HEK293 (cell line): Measurements from ENCODE around the gene SLC22A31.

Experiments
- CTCF ChIP-seq: fragments of 450-650 bp; formaldehyde crosslinking; IDR thresholded peaks from 2 replicates; pipeline ENCODE4 v1.5.1; 2016; ENCODE audit warnings: missing biosample characterization, missing genetic modification characterization
- ZNF747 ChIP-seq: fragments of 450-650 bp; formaldehyde crosslinking; IDR thresholded peaks from 2 replicates; pipeline ENCODE4 v1.5.1; 2016; ENCODE audit warnings: missing biosample characterization, missing genetic modification characterization

GRCh38 chr16:89152831-89153700, 47.3 kb downstream of the SLC22A31 start:
- TF ChIP-seq ZNF747 (no peak), CTCF (tag by site-specific recombination) (no peak)
